Measurements from ENCODE around the gene MBTPS2.
"Not testable (repeated sequence)": the region's sequence is repeated elsewhere in the genome, so short reads cannot be mapped to it uniquely, and the experiment has no call there.

The MBTPS2 gene

GRCh38 chrX:21873063-21873775, 33.8 kb downstream of the MBTPS2 start:
- no peak for DNase-seq (ENCODE audit: low read depth)
- TF ChIP-seq CTCF (IDR thresholded peaks at IDR 0.05; ENCODE audit: insufficient read depth, low read depth, low read length, missing control alignments) = no peak
- H3K4me3 ChIP-seq (ENCODE audit: low read depth, low read length) = no peak overlapping the region

GRCh38 chrX:21874182-21874581, 34.8 kb downstream of the MBTPS2 start:
- not testable (repeated sequence) for H3K4me3 ChIP-seq (ENCODE audit: low read depth, low read length); DNase-seq (ENCODE audit: low read depth)

- no peak for DNase-seq (ENCODE audit: low read depth)
- no peak overlapping the region for H3K4me3 ChIP-seq (ENCODE audit: low read depth, low read length)
- TF ChIP-seq CTCF (IDR thresholded peaks at IDR 0.05; ENCODE audit: insufficient read depth, low read depth, low read length, missing control alignments) = no peak
Observed at GRCh38 chrX:21875013-21875412, 35.6 kb downstream of the MBTPS2 start.

GRCh38 chrX:21881881-21882574, 42.6 kb downstream of the MBTPS2 start:
- DNase-seq (ENCODE audit: low read depth) = no peak
- no peak overlapping the region for H3K4me3 ChIP-seq (ENCODE audit: low read depth, low read length)
- no peak for TF ChIP-seq CTCF (IDR thresholded peaks at IDR 0.05; ENCODE audit: insufficient read depth, low read depth, low read length, missing control alignments)

GRCh38 chrX:21883258-21883657, 43.8 kb downstream of the MBTPS2 start:
- TF ChIP-seq CTCF (IDR thresholded peaks at IDR 0.05; ENCODE audit: insufficient read depth, low read depth, low read length, missing control alignments) = no peak
- no peak overlapping the region for H3K4me3 ChIP-seq (ENCODE audit: low read depth, low read length)
- DNase-seq (ENCODE audit: low read depth) = no peak

GRCh38 chrX:21885568-21885967, 46.2 kb downstream of the MBTPS2 start:
- no peak for DNase-seq (ENCODE audit: low read depth)
- no peak overlapping the region for H3K4me3 ChIP-seq (ENCODE audit: low read depth, low read length)
- no peak for TF ChIP-seq CTCF (IDR thresholded peaks at IDR 0.05; ENCODE audit: insufficient read depth, low read depth, low read length, missing control alignments)

- H3K4me3 ChIP-seq (ENCODE audit: low read depth, low read length) = no peak overlapping the region
- no peak for TF ChIP-seq CTCF (IDR thresholded peaks at IDR 0.05; ENCODE audit: insufficient read depth, low read depth, low read length, missing control alignments)
- DNase-seq (ENCODE audit: low read depth) = no peak
Observed at GRCh38 chrX:21905313-21905712, 65.9 kb downstream of the MBTPS2 start.
